ENCODE measurements around the gene PEX14.

DNA sequence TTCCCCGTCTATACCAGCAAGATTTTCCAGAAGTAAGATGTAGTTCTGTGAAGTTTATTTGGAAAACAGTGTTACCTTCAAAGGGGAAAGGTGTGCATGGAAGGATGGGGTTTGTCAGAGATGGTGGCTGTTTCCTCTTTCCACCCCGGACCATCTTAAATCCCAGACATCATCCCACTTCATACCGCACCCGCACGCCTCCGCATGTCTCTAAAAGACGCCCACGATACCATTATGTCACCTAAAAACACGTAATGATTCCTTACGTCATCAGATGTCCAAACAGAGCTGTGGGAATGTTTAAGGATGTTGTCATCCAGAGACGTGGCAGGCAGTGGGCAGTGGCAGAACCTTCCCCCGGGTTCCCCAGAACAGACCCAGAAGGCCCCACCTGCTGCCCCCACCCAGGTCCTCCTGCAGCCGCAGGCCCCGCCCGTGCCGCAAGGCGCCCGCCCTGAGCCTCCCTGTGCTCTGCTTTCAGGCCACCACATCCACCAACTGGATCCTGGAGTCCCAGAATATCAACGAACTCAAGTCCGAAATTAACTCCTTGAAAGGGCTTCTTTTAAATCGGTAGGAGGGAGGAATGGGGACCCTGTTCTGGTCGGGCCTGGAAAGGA, 152.2 kb downstream of the PEX14 start:
- TF ChIP-seq RAD21 (IDR thresholded peaks at IDR 0.05; ENCODE audit: low read depth) (no peak), TCF12 (IDR thresholded peaks at IDR 0.05; ENCODE audit: low read depth) (no peak)

Data from Ishikawa (cell line).